CD4-positive, alpha-beta memory T cell (primary cell): ENCODE data around the gene PCNA. TPM values are rescaled to one million over a fixed set of nuclear protein-coding genes. Genes with fewer than 3 reads are reported as not detected.

Experiments used
- CTCF ChIA-PET: fragments of 350-600 bp; sonication (Branson Sonifier 250); formaldehyde crosslinking; loops from one replicate; lab custom pipeline; 2021; ENCODE audit warnings: inconsistent platforms; ENCODE audit not compliant: partially characterized antibody; lab: Charles Lee
- POLR2A ChIA-PET: fragments of 350-600 bp; sonication (Branson Sonifier 250); formaldehyde crosslinking; loops from one replicate; lab custom pipeline; 2021; ENCODE audit not compliant: partially characterized antibody; lab: Charles Lee
- DNase-seq, 5 donors: peaks; one replicate each; pipeline versions ENCODE4 v3.0.0 to v3.0.0-alpha.2; 2020 to 2022; ENCODE audit warnings: mixed read lengths in 1 of 5
- H3K27ac ChIP-seq: one replicate; pipeline ENCODE4 v1.7.0; 2013; ENCODE audit warnings: low read depth, low read length
- H3K27me3 ChIP-seq: 2 replicates; pipeline ENCODE4 v1.7.0; 2013; ENCODE audit warnings: mild to moderate bottlenecking, low read length, moderate library complexity; ENCODE audit not compliant: insufficient read depth
- H3K36me3 ChIP-seq: 2 replicates; pipeline ENCODE4 v1.7.0; 2013; ENCODE audit warnings: mild to moderate bottlenecking, low read length, moderate library complexity; ENCODE audit not compliant: insufficient read depth
- H3K4me1 ChIP-seq: 2 replicates; pipeline ENCODE4 v1.7.0; 2013; ENCODE audit warnings: mild to moderate bottlenecking, low read length, moderate library complexity; ENCODE audit not compliant: insufficient read depth
- H3K4me3 ChIP-seq, 2 donors: one replicate each; pipeline ENCODE4 v1.7.0; 2013; ENCODE audit warnings: low read length in 2 of 2, mild to moderate bottlenecking in 1 of 2
- H3K9me3 ChIP-seq, 2 donors: one replicate each; pipeline ENCODE4 v1.7.0; 2013; ENCODE audit warnings: low read length in 2 of 2, control low read depth in 1 of 2; ENCODE audit not compliant: control insufficient read depth in 1 of 2
- H3K27ac Mint-ChIP-seq, 7 donors: one replicate each; pipeline ENCODE4 v1.8.0; 2020 to 2021; ENCODE audit warnings: mixed read lengths in 7 of 7, mild to moderate bottlenecking in 6 of 7, inconsistent platforms in 3 of 7, moderate library complexity in 3 of 7
- H3K27me3 Mint-ChIP-seq, 2 donors: one replicate each; pipeline ENCODE4 v1.8.0; 2020 to 2021; ENCODE audit warnings: mixed read lengths in 2 of 2
- H3K36me3 Mint-ChIP-seq, 2 donors: one replicate each; pipeline ENCODE4 v1.8.0; 2020 to 2021; ENCODE audit warnings: mixed read lengths in 2 of 2, inconsistent platforms in 1 of 2, mild to moderate bottlenecking in 1 of 2
- H3K4me1 Mint-ChIP-seq, 4 donors: one replicate each; pipeline ENCODE4 v1.8.0; 2020 to 2021; ENCODE audit warnings: mixed read lengths in 4 of 4, mild to moderate bottlenecking in 1 of 4
- H3K4me3 Mint-ChIP-seq, 8 donors: one replicate each; pipeline ENCODE4 v1.8.0; 2020 to 2021; ENCODE audit warnings: mixed read lengths in 8 of 8, mild to moderate bottlenecking in 7 of 8, moderate library complexity in 6 of 8, inconsistent platforms in 3 of 8
- H3K9me3 Mint-ChIP-seq, 8 donors: one replicate each; pipeline ENCODE4 v1.8.0; 2020 to 2021; ENCODE audit warnings: mixed read lengths in 8 of 8, mild to moderate bottlenecking in 5 of 8, inconsistent platforms in 3 of 8, moderate library complexity in 1 of 8
- intact Hi-C: fragments of 100-400 bp; cut with micrococcal nuclease; formaldehyde crosslinking; loops from one replicate; pipeline ENCODE4 v1.15.1; 2023
- polyA plus RNA-seq, 2 donors: library from polyadenylated mRNA; unstranded; fragments of 300-500 nt; fragmentation: Illumina TruSeq; gene quantifications; one replicate each; pipeline ENCODE4 v1.2.3, GENCODE V29; 2021
- total RNA-seq, 2 experiments: library from RNA; stranded (reverse); gene quantifications; one replicate each; pipeline ENCODE4 v1.2.3, GENCODE V29; 2021

The PCNA gene
- total and polyA plus RNA-seq, 4 experiments from 2014 or later, result 60.0 to 71.9 (median 64.6) TPM

DNA sequence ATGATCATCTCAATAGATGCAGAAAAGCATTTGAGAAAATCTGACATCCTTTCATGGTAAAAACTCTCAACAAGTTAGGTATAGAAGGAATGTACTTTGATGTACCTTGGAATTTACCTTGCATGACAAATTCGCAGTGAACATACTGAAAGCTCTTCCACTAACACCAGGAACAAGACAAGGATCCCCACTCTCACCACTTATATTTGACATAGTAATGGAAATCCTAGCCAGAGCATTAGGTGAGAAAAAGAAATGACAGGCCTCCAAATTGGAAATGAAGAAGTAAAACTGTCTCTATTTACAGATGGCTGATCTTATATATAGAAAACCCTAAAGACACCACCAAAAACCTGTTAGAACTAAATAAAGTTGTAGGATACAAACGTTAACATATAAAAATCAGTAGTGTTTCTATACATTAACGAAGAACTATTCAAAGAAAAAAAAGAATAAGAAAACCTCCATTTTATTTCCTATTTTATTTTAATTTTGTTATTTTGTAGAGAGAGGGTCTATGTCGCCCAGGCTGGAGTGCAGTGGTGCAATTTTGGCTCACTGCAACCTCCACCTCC lies 26.9 kb downstream of the PCNA start:
- DNase-seq, result no peak
- Mint-ChIP-seq H3K4me3 (no peak overlapping the region), H3K27me3 (no peaks in the 10 kb centered on the region), H3K27ac (peak overlapping the region in 3 of 7 donors; percentile 10 to 16 (median 15)), H3K9me3 (no peaks in the 10 kb centered on the region), H3K4me1 (peaks cover 8 to 18% (median 10%) of the 10 kb centered on the region in 4 donors), H3K36me3 (peaks cover 18 to 30% of the 10 kb centered on the region in 2 donors)
- Histone ChIP-seq H3K4me1 (peaks cover 10% of the 10 kb centered on the region), H3K27me3 (no peaks in the 10 kb centered on the region), H3K9me3 (no peaks in the 10 kb centered on the region), H3K27ac (no peak overlapping the region), H3K36me3 (peaks cover 15% of the 10 kb centered on the region), H3K4me3 (no peak overlapping the region)
- ChIA-PET POLR2A (no interaction called here), CTCF (interaction anchor here (1.3 kb wide), 2 partner anchors 13 to 28 kb away, joined by 3 to 4 read pairs; no protein-coding TSS in a partner anchor)
- intact Hi-C loops, result no loop called here

- ChIA-PET CTCF (interaction anchor here (1.3 to 2.4 kb wide), 2 partner anchors 9 to 35 kb away, joined by 3 to 6 read pairs; no protein-coding TSS in a partner anchor), POLR2A (interaction anchor here (1.1 to 2.0 kb wide), 3 partner anchors 9 to 28 kb away, joined by 3 to 4 read pairs (median 4); partner anchors contain the start of gene PCNA)
- Histone ChIP-seq H3K27me3 (no peaks in the 10 kb centered on the region), H3K4me3 (no peak overlapping the region), H3K36me3 (peaks cover 11% of the 10 kb centered on the region), H3K9me3 (no peaks in the 10 kb centered on the region), H3K4me1 (peaks cover 10% of the 10 kb centered on the region), H3K27ac (no peak overlapping the region)
- Mint-ChIP-seq H3K27me3 (no peaks in the 10 kb centered on the region), H3K4me3 (no peak overlapping the region), H3K36me3 (peaks cover 16 to 27% of the 10 kb centered on the region in 2 donors), H3K9me3 (no peaks in the 10 kb centered on the region), H3K4me1 (peaks cover 8 to 18% (median 10%) of the 10 kb centered on the region in 4 donors), H3K27ac (peak overlapping the region in 3 of 7 donors; percentile 13 to 75 (median 24))
- intact Hi-C loops, result no loop called here
- DNase-seq, result no peak
These were observed 27.9 kb downstream of the PCNA start for GRCh38 chr20:5091902-5092301.

- CTCF ChIA-PET, result interaction anchor here (2.4 kb wide), 1 partner anchor 11 kb away, joined by 6 read pairs; no protein-coding TSS in a partner anchor
- no peak overlapping the region for H3K4me3 ChIP-seq
These were observed 29.6 kb downstream of the PCNA start for GRCh38 chr20:5090191-5090590.

GRCh38 chr20:5088688-5089087 lies 31.1 kb downstream of the PCNA start:
- intact Hi-C loops, result no loop called here
- H3K4me1 ChIP-seq, result peaks cover 10% of the 10 kb centered on the region
- no peaks in the 10 kb centered on the region for H3K36me3 ChIP-seq
- Mint-ChIP-seq H3K27me3 (no peaks in the 10 kb centered on the region), H3K4me1 (peaks cover 8 to 18% (median 10%) of the 10 kb centered on the region in 4 donors), H3K36me3 (peaks cover 8 to 9% of the 10 kb centered on the region in 2 donors), H3K4me3 (no peak overlapping the region), H3K27ac (peak overlapping the region in 3 of 7 donors; percentile 25 to 42 (median 35)), H3K9me3 (no peaks in the 10 kb centered on the region)
- no peaks in the 10 kb centered on the region for H3K9me3 ChIP-seq
- H3K4me3 ChIP-seq, result no peak overlapping the region
- no peak for DNase-seq
- no peaks in the 10 kb centered on the region for H3K27me3 ChIP-seq
- ChIA-PET CTCF (interaction anchor here (2.6 to 3.0 kb wide), 2 partner anchors 12 to 33 kb away, joined by 17 to 18 read pairs; no protein-coding TSS in a partner anchor), POLR2A (interaction anchor here (0.7 to 1.0 kb wide), 2 partner anchors 10 to 11 kb away, joined by 3 read pairs; no protein-coding TSS in a partner anchor)
- H3K27ac ChIP-seq, result no peak overlapping the region

More at GRCh38 chr20:5090191-5090590, 29.6 kb downstream of the PCNA start:
- Histone ChIP-seq H3K4me1 (peaks cover 10% of the 10 kb centered on the region), H3K9me3 (no peaks in the 10 kb centered on the region), H3K27ac (no peak overlapping the region), H3K36me3 (no peaks in the 10 kb centered on the region), H3K27me3 (no peaks in the 10 kb centered on the region)
- peak overlapping the region; percentile 45 to 92 (median 76) for H3K27ac Mint-ChIP-seq
- no peaks in the 10 kb centered on the region for H3K9me3 Mint-ChIP-seq
- H3K4me3 Mint-ChIP-seq, result peak overlapping the region in 3 of 8 donors; percentile 20 to 35 (median 29)
- intact Hi-C loops, result no loop called here
- POLR2A ChIA-PET, result interaction anchor here (1.8 to 2.0 kb wide), 2 partner anchors 10 to 29 kb away, joined by 4 read pairs; partner anchors contain the start of gene PCNA
- peak in 1 of 5 donors; percentile 6 for DNase-seq
- peaks cover 8 to 18% (median 10%) of the 10 kb centered on the region in 4 donors for H3K4me1 Mint-ChIP-seq
- H3K27me3 Mint-ChIP-seq, result no peaks in the 10 kb centered on the region
- H3K36me3 Mint-ChIP-seq, result peaks cover 9 to 13% of the 10 kb centered on the region in 2 donors

DNA sequence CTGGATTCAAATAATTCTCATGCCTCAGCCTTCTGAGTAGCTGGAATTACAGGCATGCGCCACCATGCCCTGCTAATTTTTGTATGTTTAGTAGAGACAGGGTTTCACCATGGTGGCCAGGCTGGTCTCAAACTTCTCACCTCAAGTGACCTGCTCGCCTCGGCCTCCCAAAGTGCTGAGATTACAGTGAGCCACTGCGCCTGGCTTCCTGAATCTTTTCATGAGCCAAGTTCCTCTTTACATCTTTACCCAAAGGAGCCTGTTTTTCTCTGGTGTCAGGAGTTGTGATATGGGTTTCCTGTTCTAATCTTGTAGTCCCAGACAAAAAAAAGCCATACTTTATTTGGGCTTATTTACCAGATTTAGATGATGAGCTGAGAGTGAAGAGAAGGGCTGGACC lies 34.4 kb downstream of the PCNA start:
- H3K4me3 Mint-ChIP-seq, result no peak overlapping the region
- H3K4me1 Mint-ChIP-seq, result peaks cover 5 to 15% (median 7%) of the 10 kb centered on the region in 4 donors
- Histone ChIP-seq H3K27ac (no peak overlapping the region), H3K4me1 (peaks cover 8% of the 10 kb centered on the region), H3K27me3 (no peaks in the 10 kb centered on the region), H3K4me3 (no peak overlapping the region), H3K9me3 (no peaks in the 10 kb centered on the region), H3K36me3 (no peaks in the 10 kb centered on the region)
- intact Hi-C loops, result no loop called here
- no peak for DNase-seq
- H3K27ac Mint-ChIP-seq, result no peak overlapping the region
- H3K27me3 Mint-ChIP-seq, result no peaks in the 10 kb centered on the region
- H3K9me3 Mint-ChIP-seq, result no peaks in the 10 kb centered on the region
- ChIA-PET CTCF (interaction anchor here (1.7 kb wide), 1 partner anchor 15 kb away, joined by 5 read pairs; no protein-coding TSS in a partner anchor), POLR2A (no interaction called here)
- no peaks in the 10 kb centered on the region for H3K36me3 Mint-ChIP-seq

DNA sequence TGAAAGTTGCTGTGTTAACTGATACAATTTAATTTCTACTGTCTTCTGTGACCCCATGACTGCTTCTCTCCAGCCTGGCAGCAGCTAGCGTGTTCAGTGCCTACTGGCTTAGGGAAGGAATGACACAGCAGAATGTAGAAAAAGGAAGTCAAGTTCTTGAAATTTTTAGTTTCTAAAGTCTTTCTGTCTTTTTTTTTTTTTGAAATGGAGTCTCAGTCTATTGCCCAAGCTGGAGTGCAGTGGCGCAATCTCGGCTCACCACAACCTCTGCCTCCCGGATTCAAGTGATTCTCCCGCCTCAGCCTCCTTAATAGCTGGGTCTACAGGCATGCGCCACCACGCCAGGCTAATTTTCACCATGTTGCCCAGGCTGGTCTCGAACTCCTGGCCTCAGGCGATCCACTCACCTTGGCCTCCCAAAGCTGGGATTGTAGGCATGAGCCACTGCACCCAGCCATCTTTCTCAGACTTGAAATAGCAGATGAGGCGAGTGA lies 39.3 kb downstream of the PCNA start:
- POLR2A ChIA-PET, result interaction anchor here (0.8 to 2.3 kb wide), 4 partner anchors 11 to 266 kb away, joined by 3 to 6 read pairs (median 4); partner anchors contain the start of genes PCNA and SLC23A2
- H3K27me3 ChIP-seq, result no peaks in the 10 kb centered on the region
- H3K27ac ChIP-seq, result no peak overlapping the region
- no peaks in the 10 kb centered on the region for H3K36me3 Mint-ChIP-seq
- CTCF ChIA-PET, result interaction anchor here (0.6 to 2.4 kb wide), 4 partner anchors 13 to 26 kb away, joined by 3 to 15 read pairs (median 7); no protein-coding TSS in a partner anchor
- intact Hi-C loops, result no loop called here
- H3K27ac Mint-ChIP-seq, result peak overlapping the region; percentile 4 to 80 (median 59)
- peaks cover 15 to 27% (median 21%) of the 10 kb centered on the region in 4 donors for H3K4me1 Mint-ChIP-seq
- H3K9me3 ChIP-seq, result no peaks in the 10 kb centered on the region
- no peaks in the 10 kb centered on the region for H3K27me3 Mint-ChIP-seq
- H3K9me3 Mint-ChIP-seq, result no peaks in the 10 kb centered on the region
- H3K4me3 Mint-ChIP-seq, result no peak overlapping the region
- peaks cover 27% of the 10 kb centered on the region for H3K4me1 ChIP-seq
- no peak for DNase-seq
- H3K36me3 ChIP-seq, result no peaks in the 10 kb centered on the region
- H3K4me3 ChIP-seq, result no peak overlapping the region
